Uterus (tissue), 2 donors: ENCODE data around the gene GKN1.

Experiments
- POLR2A ChIP-seq, 2 donors: fragments of 450-650 bp; IDR thresholded peaks; one replicate each; pipeline ENCODE4 v1.6.1; 2016; ENCODE audit warnings: antibody characterized with exemption in 2 of 2, mild to moderate bottlenecking in 1 of 2, moderate library complexity in 1 of 2
- TF ChIP-seq, protein P1 (sequence below), 4 experiments: fragments of 200-600 bp in 2 of 4; fragments of 450-650 bp in 2 of 4; sonication (generic) in 2 of 4; IDR thresholded peaks; one replicate each; pipeline ENCODE4 v1.5.1; 2016 to 2019; ENCODE audit warnings: antibody characterized with exemption in 4 of 4, mild to moderate bottlenecking in 2 of 4, moderate library complexity in 1 of 4

DNA sequence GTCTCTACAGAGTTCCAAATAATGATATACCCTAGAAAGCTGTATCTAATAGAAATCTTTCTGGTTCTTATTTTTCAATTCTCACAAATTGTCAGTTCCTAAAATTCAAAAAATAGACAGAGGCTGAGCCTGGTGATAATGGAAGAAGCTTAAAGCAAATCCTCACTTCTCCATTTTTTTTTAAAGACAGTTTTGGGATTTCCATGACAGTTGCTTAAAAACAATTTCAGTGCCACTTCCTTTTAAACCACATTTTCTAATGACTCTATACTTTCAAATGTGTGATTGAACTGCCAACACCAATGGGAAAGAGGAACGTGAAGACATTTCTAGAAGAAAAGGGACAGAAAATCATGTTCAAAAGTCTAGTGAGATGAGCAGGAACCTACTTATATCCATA, 25.7 kb upstream of the GKN1 start:
- TF ChIP-seq POLR2A (IDR thresholded peaks at IDR 0.05), result no peak
- TF ChIP-seq, protein P1, sequence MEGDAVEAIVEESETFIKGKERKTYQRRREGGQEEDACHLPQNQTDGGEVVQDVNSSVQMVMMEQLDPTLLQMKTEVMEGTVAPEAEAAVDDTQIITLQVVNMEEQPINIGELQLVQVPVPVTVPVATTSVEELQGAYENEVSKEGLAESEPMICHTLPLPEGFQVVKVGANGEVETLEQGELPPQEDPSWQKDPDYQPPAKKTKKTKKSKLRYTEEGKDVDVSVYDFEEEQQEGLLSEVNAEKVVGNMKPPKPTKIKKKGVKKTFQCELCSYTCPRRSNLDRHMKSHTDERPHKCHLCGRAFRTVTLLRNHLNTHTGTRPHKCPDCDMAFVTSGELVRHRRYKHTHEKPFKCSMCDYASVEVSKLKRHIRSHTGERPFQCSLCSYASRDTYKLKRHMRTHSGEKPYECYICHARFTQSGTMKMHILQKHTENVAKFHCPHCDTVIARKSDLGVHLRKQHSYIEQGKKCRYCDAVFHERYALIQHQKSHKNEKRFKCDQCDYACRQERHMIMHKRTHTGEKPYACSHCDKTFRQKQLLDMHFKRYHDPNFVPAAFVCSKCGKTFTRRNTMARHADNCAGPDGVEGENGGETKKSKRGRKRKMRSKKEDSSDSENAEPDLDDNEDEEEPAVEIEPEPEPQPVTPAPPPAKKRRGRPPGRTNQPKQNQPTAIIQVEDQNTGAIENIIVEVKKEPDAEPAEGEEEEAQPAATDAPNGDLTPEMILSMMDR (IDR thresholded peaks at IDR 0.05), result no peak
